DMS53 treated with DMSO at 0.1 percent for 48 hours (cell line): ENCODE measurements around the gene CFAP57.
"Not testable (repeated sequence)": the region's sequence is repeated elsewhere in the genome, so short reads cannot be mapped to it uniquely, and the experiment has no call there.

ENCODE experiments used
- DNase-seq: peaks from one replicate; lab custom pipeline; 2025; ENCODE audit not compliant: unreplicated experiment; lab: John Stamatoyannopoulos, UW

Gene CFAP57

GRCh38 chr1:43172527-43172972, 420 bp downstream of the CFAP57 start:
- peak; percentile 59 for DNase-seq

GRCh38 chr1:43174873-43175272, 2.7 kb downstream of the CFAP57 start:
- no peak for DNase-seq

GRCh38 chr1:43177691-43178090, 5.6 kb downstream of the CFAP57 start:
- no peak for DNase-seq

- DNase-seq: no peak
Observed at GRCh38 chr1:43184388-43184787, 12.3 kb downstream of the CFAP57 start.

- no peak for DNase-seq
Observed at GRCh38 chr1:43184995-43185394, 12.9 kb downstream of the CFAP57 start.

GRCh38 chr1:43188106-43188505, 16.0 kb downstream of the CFAP57 start:
- DNase-seq: no peak

- DNase-seq: no peak
Observed at GRCh38 chr1:43194509-43194908, 22.4 kb downstream of the CFAP57 start.

- DNase-seq: no peak
Observed at GRCh38 chr1:43197343-43198127, 25.4 kb downstream of the CFAP57 start.

GRCh38 chr1:43199093-43199726, 27.1 kb downstream of the CFAP57 start:
- DNase-seq: no peak

- no peak for DNase-seq
Observed at GRCh38 chr1:43203859-43204258, 31.7 kb downstream of the CFAP57 start.

- no peak for DNase-seq
Observed at GRCh38 chr1:43204394-43204793, 32.3 kb downstream of the CFAP57 start.

GRCh38 chr1:43205671-43206070, 33.5 kb downstream of the CFAP57 start:
- DNase-seq: no peak

- no peak for DNase-seq
Observed at GRCh38 chr1:43206600-43207228, 34.6 kb downstream of the CFAP57 start.

- DNase-seq: no peak
Observed at GRCh38 chr1:43207229-43207853, 35.2 kb downstream of the CFAP57 start.

- not testable (repeated sequence) for DNase-seq
Observed at GRCh38 chr1:43208277-43208676, 36.1 kb downstream of the CFAP57 start.

GRCh38 chr1:43214501-43215444, 42.6 kb downstream of the CFAP57 start:
- DNase-seq: no peak

- DNase-seq: no peak
Observed at GRCh38 chr1:43217747-43218146, 45.6 kb downstream of the CFAP57 start.

- DNase-seq: no peak
Observed at GRCh38 chr1:43220905-43221778, 49.0 kb downstream of the CFAP57 start.

GRCh38 chr1:43221797-43222196, 49.7 kb downstream of the CFAP57 start:
- DNase-seq: no peak

GRCh38 chr1:43222879-43223278, 50.7 kb downstream of the CFAP57 start:
- no peak for DNase-seq
